CD4-positive, alpha-beta T cell treated with Interleukin-4 for 1 hour (primary cell): ENCODE results near the gene FEZ2.

ENCODE experiments used
- DNase-seq, 2 donors: peaks; one replicate each; pipeline ENCODE4 v3.0.0-alpha.2; 2020 to 2022

Gene FEZ2

GRCh38 chr2:36528274-36528673 lies 69.7 kb downstream of the FEZ2 start:
- DNase-seq: no peak

GRCh38 chr2:36526226-36526625 lies 71.7 kb downstream of the FEZ2 start:
- no peak for DNase-seq

GRCh38 chr2:36525245-36525644 lies 72.7 kb downstream of the FEZ2 start:
- DNase-seq: no peak

- DNase-seq: no peak
Measured at GRCh38 chr2:36523153-36523552, 74.8 kb downstream of the FEZ2 start.

GRCh38 chr2:36520431-36520830 lies 77.5 kb downstream of the FEZ2 start:
- no peak for DNase-seq

GRCh38 chr2:36516136-36516870 lies 81.7 kb downstream of the FEZ2 start:
- DNase-seq: no peak

GRCh38 chr2:36515538-36515937 lies 82.4 kb downstream of the FEZ2 start:
- DNase-seq: no peak

GRCh38 chr2:36513661-36514060 lies 84.3 kb downstream of the FEZ2 start:
- no peak for DNase-seq

GRCh38 chr2:36512705-36513104 lies 85.3 kb downstream of the FEZ2 start:
- DNase-seq: no peak

- no peak for DNase-seq
Measured at GRCh38 chr2:36511858-36512603, 85.9 kb downstream of the FEZ2 start.

- no peak for DNase-seq
Measured at GRCh38 chr2:36509075-36509474, 88.9 kb downstream of the FEZ2 start.

- peak; percentile 29 to 30 for DNase-seq
Measured at GRCh38 chr2:36507408-36507812, 90.6 kb downstream of the FEZ2 start.
